Suprapubic skin (tissue), 4 donors: ENCODE data around the gene BRME1. TPM values are rescaled to one million over a fixed set of nuclear protein-coding genes. Genes with fewer than 3 reads are reported as not detected.
A peak's percentile ranks its signal among the peaks of the same experiment; 100 is the strongest.

Experiments used
- DNase-seq, 2 donors: peaks; one replicate each; pipeline ENCODE4 v3.0.0-alpha.2; 2019; ENCODE audit warnings: low spot score in 2 of 2
- H3K27ac ChIP-seq: fragments of 200-600 bp; sonication (generic); one replicate; pipeline ENCODE4 v1.5.1; 2019
- H3K27me3 ChIP-seq: fragments of 200-600 bp; sonication (generic); one replicate; pipeline ENCODE4 v1.5.1; 2019
- H3K36me3 ChIP-seq: fragments of 200-600 bp; sonication (generic); one replicate; pipeline ENCODE4 v1.5.1; 2019
- H3K4me1 ChIP-seq: fragments of 200-600 bp; sonication (generic); one replicate; pipeline ENCODE4 v1.5.1; 2019
- H3K4me3 ChIP-seq: fragments of 200-600 bp; sonication (generic); one replicate; pipeline ENCODE4 v1.5.1; 2019; ENCODE audit warnings: mild to moderate bottlenecking
- H3K9me3 ChIP-seq: fragments of 200-600 bp; sonication (generic); one replicate; pipeline ENCODE4 v1.5.1; 2019
- CTCF ChIP-seq, 2 donors: fragments of 200-600 bp in 1 of 2; fragments of 450-650 bp in 1 of 2; sonication (generic) in 1 of 2; IDR thresholded peaks; one replicate each; pipeline ENCODE4 v1.5.1; 2016 to 2019; ENCODE audit warnings: antibody characterized with exemption in 2 of 2, mild to moderate bottlenecking in 1 of 2, moderate library complexity in 1 of 2
- EP300 ChIP-seq: sonication (generic); formaldehyde crosslinking; IDR thresholded peaks from one replicate; pipeline ENCODE4 v1.6.1; 2017; ENCODE audit warnings: antibody characterized with exemption
- POLR2A ChIP-seq, 2 donors: fragments of 450-650 bp; IDR thresholded peaks; one replicate each; pipeline ENCODE4 v1.6.1; 2017; ENCODE audit warnings: antibody characterized with exemption in 2 of 2, mild to moderate bottlenecking in 2 of 2, moderate library complexity in 2 of 2
- POLR2AphosphoS5 ChIP-seq, 3 donors: sonication (generic); formaldehyde crosslinking; IDR thresholded peaks; one replicate each; pipeline ENCODE4 v1.6.1; 2017; ENCODE audit warnings: antibody characterized with exemption in 3 of 3
- WGBS: methylation state at CpG from one replicate; pipeline ENCODE4 v1.1.5; 2018; 5-methylcytosine and 5-hydroxymethylcytosine counted together
- total RNA-seq, 4 donors: library from RNA; depleted of rRNA; stranded (reverse); fragments of >200 nt; gene quantifications; one replicate each; pipeline ENCODE4 v1.1.0, GENCODE V29; 2016

Gene BRME1
- total RNA-seq, 4 donors from 2014 or later: 7.6 to 23.0 (median 9.9) TPM

- H3K4me3 ChIP-seq: peak overlapping the region; percentile 98
- H3K4me1 ChIP-seq: peaks cover 72% of the 10 kb centered on the region
- no peaks in the 10 kb centered on the region for H3K9me3 ChIP-seq
- peak overlapping the region; percentile 100 for H3K27ac ChIP-seq
- 0% methylated on average over 1 of the region's 95 CpGs for WGBS
- no peaks in the 10 kb centered on the region for H3K27me3 ChIP-seq
- H3K36me3 ChIP-seq: peaks cover 4% of the 10 kb centered on the region
- DNase-seq: peak; percentile 94 to 96
- TF ChIP-seq POLR2AphosphoS5 (IDR thresholded peaks at IDR 0.05): peak in 1 of 3 donors; percentile 74
- no peak for TF ChIP-seq CTCF (IDR thresholded peaks at IDR 0.05)
- peak; percentile 78 to 99 for TF ChIP-seq POLR2A (IDR thresholded peaks at IDR 0.05)
- no peak for TF ChIP-seq EP300
Observed at GRCh38 chr19:13842291-13843103, 63.4 kb downstream of the BRME1 start.

GRCh38 chr19:13841962-13842290 lies 64.0 kb downstream of the BRME1 start:
- 0% methylated on average over 6 of the region's 11 CpGs for WGBS
- peaks cover 72% of the 10 kb centered on the region for H3K4me1 ChIP-seq
- H3K36me3 ChIP-seq: peaks cover 4% of the 10 kb centered on the region
- TF ChIP-seq POLR2A (IDR thresholded peaks at IDR 0.05): no peak
- TF ChIP-seq CTCF (IDR thresholded peaks at IDR 0.05): no peak
- TF ChIP-seq EP300: no peak
- no peak for TF ChIP-seq POLR2AphosphoS5 (IDR thresholded peaks at IDR 0.05)
- H3K9me3 ChIP-seq: no peaks in the 10 kb centered on the region
- peak overlapping the region; percentile 100 for H3K27ac ChIP-seq
- no peaks in the 10 kb centered on the region for H3K27me3 ChIP-seq
- peak overlapping the region; percentile 98 for H3K4me3 ChIP-seq
- DNase-seq: no peak

- Histone ChIP-seq H3K9me3 (no peaks in the 10 kb centered on the region), H3K4me1 (peaks cover 72% of the 10 kb centered on the region), H3K27ac (peak overlapping the region; percentile 100), H3K36me3 (peaks cover 8% of the 10 kb centered on the region), H3K27me3 (no peaks in the 10 kb centered on the region), H3K4me3 (peak overlapping the region; percentile 98)
- peak; percentile 88 to 89 for DNase-seq
- under 1% methylated on average over 20 of the region's 26 CpGs for WGBS
- TF ChIP-seq POLR2AphosphoS5 (IDR thresholded peaks at IDR 0.05): peak; percentile 66 to 93 (median 77)
- no peak for TF ChIP-seq EP300
- no peak for TF ChIP-seq CTCF (IDR thresholded peaks at IDR 0.05)
- peak; percentile 36 to 41 for TF ChIP-seq POLR2A (IDR thresholded peaks at IDR 0.05)
Observed at GRCh38 chr19:13841086-13841961, 64.6 kb downstream of the BRME1 start.

DNA sequence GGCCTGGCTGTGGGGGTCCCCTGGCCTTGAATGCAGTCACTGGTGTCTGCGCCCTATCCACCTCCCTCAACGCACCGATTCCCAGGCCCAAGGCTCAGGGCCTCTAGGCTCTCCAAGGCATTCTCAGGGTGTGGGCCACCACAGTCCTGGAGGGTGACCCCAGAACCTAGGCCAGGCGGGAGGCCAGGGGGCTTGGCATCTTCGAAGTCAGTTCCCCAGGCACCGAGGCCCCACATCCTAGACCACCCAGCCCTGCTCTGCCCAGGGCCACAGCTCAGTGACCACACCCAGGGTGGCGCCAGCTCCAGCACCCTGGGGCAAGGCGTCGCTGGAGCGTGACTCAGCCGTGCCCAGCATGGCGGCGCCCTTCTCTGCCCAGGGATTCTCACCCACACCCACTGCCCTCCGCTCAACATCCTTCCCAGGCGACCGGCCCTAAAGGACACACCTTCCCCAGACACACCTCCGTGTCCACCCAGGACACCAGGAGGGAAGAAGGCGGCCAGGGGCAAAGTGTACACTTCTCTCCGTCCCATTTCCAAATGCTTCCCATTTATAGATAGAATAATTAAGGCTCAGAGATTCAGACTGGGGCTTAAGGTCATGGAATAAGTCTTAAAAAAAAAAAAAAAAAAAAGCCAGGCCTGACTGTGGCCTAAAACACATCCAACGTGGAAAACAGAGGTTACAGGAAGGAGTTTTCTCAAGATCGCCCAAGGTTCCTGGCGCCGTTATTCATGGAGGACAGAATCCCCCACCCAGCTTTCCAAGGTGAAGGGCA lies 65.4 kb downstream of the BRME1 start:
- WGBS: under 1% methylated on average over 14 of the region's 23 CpGs
- peak overlapping the region; percentile 98 for H3K4me3 ChIP-seq
- peak in 1 of 2 donors; percentile 41 for TF ChIP-seq POLR2A (IDR thresholded peaks at IDR 0.05)
- peak in 2 of 3 donors; percentile 81 to 94 for TF ChIP-seq POLR2AphosphoS5 (IDR thresholded peaks at IDR 0.05)
- no peak for TF ChIP-seq CTCF (IDR thresholded peaks at IDR 0.05)
- no peak for TF ChIP-seq EP300
- peak; percentile 88 to 89 for DNase-seq
- no peaks in the 10 kb centered on the region for H3K27me3 ChIP-seq
- no peaks in the 10 kb centered on the region for H3K9me3 ChIP-seq
- peaks cover 16% of the 10 kb centered on the region for H3K36me3 ChIP-seq
- peaks cover 73% of the 10 kb centered on the region for H3K4me1 ChIP-seq
- peak overlapping the region; percentile 100 for H3K27ac ChIP-seq
